Heart right ventricle (tissue), 16 donors: ENCODE data around the gene NCOA6. TPM values are rescaled to one million over a fixed set of nuclear protein-coding genes. Genes with fewer than 3 reads are reported as not detected.

Experiments used
- ATAC-seq, 8 donors: fragments of 200-7000 bp; cut with Tn5 transposase; one replicate each; pipeline ENCODE4 v1.9.1; 2020; ENCODE audit warnings: mild to moderate bottlenecking in 8 of 8, moderate library complexity in 8 of 8, moderate number of reproducible peaks in 1 of 8
- DNase-seq, 2 donors: peaks; one replicate each; pipeline ENCODE4 v3.0.0-alpha.2; 2020
- H3K27ac ChIP-seq, 10 donors: fragments of 200-600 bp; sonication (generic) in 2 of 10; one replicate each; pipeline versions ENCODE4 v1.5.0 to v1.8.0; 2020 to 2022; ENCODE audit warnings: mild to moderate bottlenecking in 3 of 10
- H3K27me3 ChIP-seq, 7 donors: fragments of 200-600 bp; one replicate each; pipeline ENCODE4 v1.8.0; 2021 to 2022; ENCODE audit warnings: mild to moderate bottlenecking in 2 of 7
- H3K36me3 ChIP-seq, 9 donors: fragments of 200-600 bp; sonication (generic) in 1 of 9; one replicate each; pipeline versions ENCODE4 v1.5.0 to v1.8.0; 2020 to 2022; ENCODE audit warnings: mild to moderate bottlenecking in 2 of 9
- H3K4me1 ChIP-seq, 9 donors: fragments of 200-600 bp; sonication (generic) in 1 of 9; one replicate each; pipeline versions ENCODE4 v1.5.0 to v1.8.0; 2020 to 2022; ENCODE audit warnings: mild to moderate bottlenecking in 4 of 9
- H3K4me3 ChIP-seq, 10 donors: fragments of 200-600 bp; sonication (generic) in 2 of 10; one replicate each; pipeline versions ENCODE4 v1.5.0 to v1.8.0; 2020 to 2022; ENCODE audit warnings: mild to moderate bottlenecking in 7 of 10, moderate library complexity in 2 of 10
- H3K9me3 ChIP-seq, 11 donors: fragments of 200-600 bp in 10 of 11; sonication (generic) in 2 of 11; one replicate each; pipeline versions ENCODE4 v1.5.0 to v1.8.0; 2013 to 2022; ENCODE audit warnings: mild to moderate bottlenecking in 2 of 11, control low read depth in 1 of 11, moderate library complexity in 1 of 11
- WGBS, 2 donors: extraction: QIAGEN DNeasy Blood & Tissue Kit; methylation state at CpG; one replicate each; pipeline ENCODE4 v1.1.7; 2013; ENCODE audit warnings: inconsistent platforms in 1 of 2; 5-methylcytosine and 5-hydroxymethylcytosine counted together
- intact Hi-C, 10 donors: fragments of 100-400 bp; cut with DNase I; formaldehyde crosslinking; loops; one replicate each; pipeline versions ENCODE4 v1.11.1 to v1.14.2; 2022
- long read RNA-seq, 3 donors: library from polyadenylated mRNA; unstranded; transcript quantifications; one replicate each; pipeline ENCODE4 v2.0.0, GENCODE V29; 2020 to 2021
- polyA plus RNA-seq, 2 donors: library from polyadenylated mRNA; stranded (reverse); fragments of 200-250 nt; gene quantifications; one replicate each; pipeline ENCODE4 v1.2.3, GENCODE V29; 2013
- total RNA-seq, 10 donors: library from RNA; stranded (reverse); fragmentation: NEBNext Ultra II Directional in 3 of 10; extraction: Animal tissue kit (Norgen Biotek cat#: 25700) in 3 of 10; gene quantifications; one replicate each; pipeline versions ENCODE4 v1.2.1 to v1.2.4, GENCODE V29; 2021 to 2023
- TF ChIP-seq, protein P1 (sequence below), 9 donors: fragments of 200-600 bp; sonication (generic) in 2 of 9; IDR thresholded peaks; one replicate each; pipeline versions ENCODE4 v1.5.0 to v1.8.0; 2021 to 2022; ENCODE audit warnings: antibody characterized with exemption in 9 of 9, mild to moderate bottlenecking in 5 of 9, moderate library complexity in 1 of 9
- donor health status: Arrhythmogenic right ventricular cardiomyopathy.
- donor health status: ischemic (EF 13 %, LVEDD 7.1; RV severe dilation, severe dysfunction).
- donor health status: healthy with polysubstance abuse.
- donor health status: DM: no; HTN: yes; CAD: no.
- donor health status: DM: no; HTN: no; CAD: no.
- donor health status: ischemic (EF 25% LVEDD 6.9; RV normal size, moderate dysfunction).
- donor health status: ischemic (EF 25% LVEDD 5.7; RV mildly dilated, moderate dysfunction).
- donor health status: healthy.
- donor health status: DM: yes; HTN: yes; CAD: no.
- donor health status: Ischemic cardiomyopathy.
- donor health status: ischemic (EF 35%, LVEDD 5.7; RV mildly dilated, moderate dysfunction).
- donor health status: nonischemic (EF 11% LVEDD 7.7; RV severe dilation, severe dysfunction).
- donor health status: DM: yes; HTN: yes; CAD: no.
- donor health status: PGD.
- donor health status: ischemic (EF 29% LVEDD 5.4; RV normal size, mild dysfunction).
- donor health status: nonischemic (EF 23%, LVEDD 6.1; RV moderate dilation, normal function).

NCOA6 gene
- total RNA-seq (10 to 100 TPM; 15.5 to 19.7 (median 18.0) TPM), polyA plus RNA-seq (10 to 100 TPM; 11.6 to 37.5 TPM)
- long read RNA-seq, donor 1, partial matches to known transcripts, result 8 of 15 reads
- long read RNA-seq, donor 1, other reads (novel, unspliced or antisense), result 7 of 15 reads
- long read RNA-seq, donor 2, partial matches to known transcripts, result 3 of 10 reads
- long read RNA-seq, donor 2, other reads (novel, unspliced or antisense), result 7 of 10 reads
- long read RNA-seq, donor 3, partial matches to known transcripts, result 17 of 22 reads
- long read RNA-seq, donor 3, other reads (novel, unspliced or antisense), result 5 of 22 reads

DNA sequence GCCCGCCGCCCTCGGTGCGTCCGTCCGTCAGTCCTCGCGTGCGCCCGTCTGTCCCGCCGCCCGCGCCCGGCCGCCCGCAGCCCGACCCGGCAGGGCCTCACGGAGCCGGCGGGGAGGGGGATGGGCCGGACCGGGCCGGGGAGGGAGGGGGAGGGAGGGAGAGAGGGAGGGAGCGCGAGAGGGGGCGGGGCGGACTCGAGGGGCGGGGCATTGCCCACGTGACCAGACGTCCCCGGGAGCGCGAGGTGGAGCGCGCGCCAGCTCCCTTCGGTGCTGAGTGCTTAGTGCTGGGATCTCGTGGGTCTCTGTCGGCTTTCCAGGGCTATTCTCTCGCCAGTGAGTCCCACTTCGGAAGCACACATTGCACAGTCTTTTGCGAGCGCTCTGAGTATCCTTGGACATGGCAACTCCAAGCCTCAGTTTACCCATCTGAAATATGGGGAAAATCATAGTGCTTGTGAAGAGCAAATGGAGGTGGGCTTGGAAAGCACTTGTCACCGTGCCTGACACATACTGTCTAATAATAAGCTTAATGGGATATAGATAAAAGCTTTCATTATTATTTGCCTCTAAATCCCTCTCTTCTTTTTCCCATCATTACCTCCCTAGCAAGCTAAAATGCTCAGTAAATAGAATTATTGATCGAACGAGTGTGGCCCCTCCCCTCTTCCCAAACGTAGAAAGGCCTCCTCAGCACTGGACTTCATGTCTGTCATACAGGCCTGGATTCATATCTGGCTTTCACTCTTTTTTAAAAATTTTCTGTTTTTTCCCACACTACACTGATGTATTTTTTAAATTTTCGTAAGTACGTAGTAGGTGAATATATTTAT, at the start of gene NCOA6:
Gene NCOA6, minus strand, starts transcription at position 122 of the 833 bp plus-strand sequence. CDS start 43,296 bp downstream, outside the sequence.
- Histone ChIP-seq H3K4me3 (peak within 1 kb of the TSS; percentile 67 to 98 (median 92)), H3K4me1 (peaks cover 3 to 47% (median 28%) of the 10 kb centered on the region in 9 donors), H3K27me3 (no peaks in the 10 kb centered on the region), H3K27ac (peak within 1 kb of the TSS; percentile 85 to 97 (median 93)), H3K9me3 (no peaks in the 10 kb centered on the region), H3K36me3 (no peaks in the 10 kb centered on the region)
- TF ChIP-seq, protein P1, sequence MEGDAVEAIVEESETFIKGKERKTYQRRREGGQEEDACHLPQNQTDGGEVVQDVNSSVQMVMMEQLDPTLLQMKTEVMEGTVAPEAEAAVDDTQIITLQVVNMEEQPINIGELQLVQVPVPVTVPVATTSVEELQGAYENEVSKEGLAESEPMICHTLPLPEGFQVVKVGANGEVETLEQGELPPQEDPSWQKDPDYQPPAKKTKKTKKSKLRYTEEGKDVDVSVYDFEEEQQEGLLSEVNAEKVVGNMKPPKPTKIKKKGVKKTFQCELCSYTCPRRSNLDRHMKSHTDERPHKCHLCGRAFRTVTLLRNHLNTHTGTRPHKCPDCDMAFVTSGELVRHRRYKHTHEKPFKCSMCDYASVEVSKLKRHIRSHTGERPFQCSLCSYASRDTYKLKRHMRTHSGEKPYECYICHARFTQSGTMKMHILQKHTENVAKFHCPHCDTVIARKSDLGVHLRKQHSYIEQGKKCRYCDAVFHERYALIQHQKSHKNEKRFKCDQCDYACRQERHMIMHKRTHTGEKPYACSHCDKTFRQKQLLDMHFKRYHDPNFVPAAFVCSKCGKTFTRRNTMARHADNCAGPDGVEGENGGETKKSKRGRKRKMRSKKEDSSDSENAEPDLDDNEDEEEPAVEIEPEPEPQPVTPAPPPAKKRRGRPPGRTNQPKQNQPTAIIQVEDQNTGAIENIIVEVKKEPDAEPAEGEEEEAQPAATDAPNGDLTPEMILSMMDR (IDR thresholded peaks at IDR 0.05), result no peak
- intact Hi-C loops, result loop anchor here in 2 of 10 donors (10.0 kb wide), 2 partner anchors 269 to 449 kb away; partner anchors contain the start of genes MMP24OS (in 1 of the 2) and TRPC4AP (in 1 of the 2)
- DNase-seq (peak; percentile 87 to 92), ATAC-seq (peak; percentile 89 to 94 (median 91))
- WGBS, 2 donors, result 7 to 15% methylated on average over 27 to 52 of the region's 52 CpGs

DNA sequence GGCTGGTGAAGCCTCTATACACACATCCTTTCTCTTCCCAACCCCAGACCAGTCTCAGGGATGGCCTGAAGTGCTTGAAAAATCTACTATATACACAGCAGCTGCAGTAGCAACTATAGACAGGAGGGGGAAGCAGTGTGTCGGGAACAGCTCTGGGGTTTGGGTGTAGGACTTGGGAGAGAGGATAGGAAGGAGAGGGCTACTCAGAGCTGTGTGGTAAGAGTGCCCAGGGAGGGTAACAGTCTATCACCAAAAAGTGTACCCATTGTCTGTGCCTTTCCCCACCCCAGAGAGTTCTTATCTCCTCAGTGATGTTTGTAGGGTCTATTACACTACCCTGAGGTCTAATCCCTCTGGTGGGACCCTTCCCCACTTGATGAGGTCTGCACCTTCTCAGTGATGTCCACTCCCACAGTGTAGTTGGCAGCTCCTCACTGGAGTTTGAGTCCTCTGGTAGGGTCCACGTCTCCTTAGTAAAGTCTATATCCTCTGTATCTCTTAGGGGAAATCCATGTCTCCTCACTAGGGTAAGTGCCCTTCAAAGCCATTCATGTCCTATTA, 48.7 kb upstream of the NCOA6 start:
- H3K4me3 ChIP-seq, result no peak overlapping the region
- peak overlapping the region in 9 of 10 donors; percentile 15 to 91 (median 63) for H3K27ac ChIP-seq
- TF ChIP-seq, protein P1 (IDR thresholded peaks at IDR 0.05), result peak; percentile 73 to 89 (median 83)
- intact Hi-C loops, result loop anchor here in 8 of 10 donors (1.0 to 10.0 kb wide), 9 partner anchors 82 to 338 kb away; partner anchors contain the start of genes TRPC4AP (in 3 of the 8), GSS (in 2 of the 8) and MYH7B (in 2 of the 8)
- peaks cover 0 to 4% (median 0%) of the 10 kb centered on the region in 7 donors for H3K27me3 ChIP-seq
- DNase-seq (peak; percentile 53 to 86), ATAC-seq (peak; percentile 26 to 61 (median 52))
- no peaks in the 10 kb centered on the region for H3K36me3 ChIP-seq
- H3K4me1 ChIP-seq, result peaks cover 8 to 54% (median 42%) of the 10 kb centered on the region in 9 donors
- WGBS, 2 donors, result 21 to 23% methylated on average over 2 of the region's 2 CpGs
- H3K9me3 ChIP-seq, result no peaks in the 10 kb centered on the region

DNA sequence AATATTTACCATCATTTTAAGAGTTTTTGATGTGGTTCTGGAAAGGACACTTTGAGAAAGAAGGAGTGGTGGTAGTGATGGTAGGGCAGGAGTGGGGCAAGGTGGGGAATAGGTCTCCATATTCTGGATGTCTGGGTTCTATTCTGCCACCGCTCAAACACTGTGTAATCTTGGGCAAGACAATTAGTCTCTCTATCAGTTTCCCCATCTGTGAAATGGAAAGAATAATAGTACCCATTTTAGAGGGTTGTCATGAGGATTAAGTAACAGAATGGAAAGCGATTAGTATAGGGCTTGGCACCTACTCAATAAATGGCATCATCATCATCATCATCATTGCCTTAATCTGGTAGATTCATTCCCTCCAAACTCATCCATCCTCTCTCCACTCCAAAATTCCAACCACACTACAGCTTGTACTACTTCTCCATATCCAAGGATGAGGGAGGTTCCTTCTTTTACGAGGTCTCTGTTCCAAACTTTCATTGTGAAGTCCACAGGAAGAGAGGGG, 48.2 kb upstream of the NCOA6 start:
- WGBS, 2 donors, result 47 to 54% methylated on average over 3 of the region's 3 CpGs
- Histone ChIP-seq H3K9me3 (no peaks in the 10 kb centered on the region), H3K27me3 (peaks cover 0 to 4% (median 0%) of the 10 kb centered on the region in 7 donors), H3K4me3 (peak overlapping the region in 2 of 10 donors; percentile 81 to 82), H3K36me3 (no peaks in the 10 kb centered on the region), H3K4me1 (peaks cover 8 to 54% (median 42%) of the 10 kb centered on the region in 9 donors), H3K27ac (peak overlapping the region in 3 of 10 donors; percentile 39 to 81 (median 77))
- TF ChIP-seq, protein P1 (IDR thresholded peaks at IDR 0.05), result no peak
- intact Hi-C loops, result loop anchor here in 8 of 10 donors (1.0 to 10.0 kb wide), 9 partner anchors 83 to 339 kb away; partner anchors contain the start of genes TRPC4AP (in 3 of the 8), GSS (in 2 of the 8) and MYH7B (in 2 of the 8)
- ATAC-seq (no peak), DNase-seq (no peak)
